Trophoblast cell (in vitro differentiated cells and primary cell): ENCODE measurements around the gene CENPA.
A peak's percentile ranks its signal among the peaks of the same experiment; 100 is the strongest.

Experiments
- DNase-seq, 2 donors: peaks; one replicate each; pipeline ENCODE4 v3.0.0-alpha.2; 2016
- H2AFZ ChIP-seq: 2 replicates; pipeline ENCODE4 v1.6.1; 2013; ENCODE audit warnings: low read length, moderate library complexity, mild to moderate bottlenecking; ENCODE audit not compliant: insufficient read depth, poor library complexity
- H2AK5ac ChIP-seq: 2 replicates; pipeline ENCODE4 v1.6.1; 2013; ENCODE audit warnings: mild to moderate bottlenecking, low read length
- H2BK120ac ChIP-seq: 2 replicates; pipeline ENCODE4 v1.6.1; 2013; ENCODE audit warnings: low read length, mild to moderate bottlenecking, moderate library complexity; ENCODE audit not compliant: insufficient read depth, poor library complexity
- H2BK12ac ChIP-seq: 2 replicates; pipeline ENCODE4 v1.6.1; 2013; ENCODE audit warnings: mild to moderate bottlenecking, low read length, moderate library complexity
- H2BK5ac ChIP-seq: 2 replicates; pipeline ENCODE4 v1.6.1; 2013; ENCODE audit warnings: low read length, low read depth, moderate library complexity, mild to moderate bottlenecking; ENCODE audit not compliant: poor library complexity
- H3K14ac ChIP-seq: 2 replicates; pipeline ENCODE4 v1.6.1; 2013; ENCODE audit warnings: mild to moderate bottlenecking, low read length
- H3K18ac ChIP-seq: 2 replicates; pipeline ENCODE4 v1.6.1; 2013; ENCODE audit warnings: mild to moderate bottlenecking, low read length
- H3K23ac ChIP-seq: 2 replicates; pipeline ENCODE4 v1.6.1; 2013; ENCODE audit warnings: low read length
- H3K27ac ChIP-seq: 2 replicates; pipeline ENCODE4 v1.5.1; 2013; ENCODE audit warnings: low read depth, mild to moderate bottlenecking, inconsistent platforms, low read length, moderate library complexity
- H3K27me3 ChIP-seq: 2 replicates; pipeline ENCODE4 v1.6.1; 2013; ENCODE audit warnings: inconsistent platforms, mild to moderate bottlenecking, low read length, moderate library complexity; ENCODE audit not compliant: insufficient read depth
- H3K36me3 ChIP-seq, 2 experiments: 1 replicate in 1 of 2; 2 replicates in 1 of 2; pipeline ENCODE4 v1.6.1; 2013; ENCODE audit warnings: low read length in 2 of 2, mild to moderate bottlenecking in 2 of 2, moderate library complexity in 1 of 2; ENCODE audit not compliant: insufficient read depth in 2 of 2, control insufficient read depth in 1 of 2
- H3K4ac ChIP-seq: 2 replicates; pipeline ENCODE4 v1.6.1; 2013; ENCODE audit warnings: low read depth, mild to moderate bottlenecking, low read length, moderate library complexity
- H3K4me1 ChIP-seq, 2 experiments: 1 replicate in 1 of 2; 2 replicates in 1 of 2; pipeline ENCODE4 v1.6.1; 2013; ENCODE audit warnings: low read length in 2 of 2, mild to moderate bottlenecking in 2 of 2, moderate library complexity in 1 of 2; ENCODE audit not compliant: insufficient read depth in 2 of 2, control insufficient read depth in 1 of 2
- H3K4me2 ChIP-seq: 2 replicates; pipeline ENCODE4 v1.6.1; 2013; ENCODE audit warnings: inconsistent platforms, mild to moderate bottlenecking, low read length, moderate library complexity
- H3K4me3 ChIP-seq: 2 replicates; pipeline ENCODE4 v1.5.1; 2013; ENCODE audit warnings: mild to moderate bottlenecking, low read depth, low read length, inconsistent platforms
- H3K79me1 ChIP-seq: one replicate; pipeline ENCODE4 v1.6.1; 2013; ENCODE audit warnings: low read length
- H3K79me2 ChIP-seq: 2 replicates; pipeline ENCODE4 v1.6.1; 2013; ENCODE audit warnings: low read length, mild to moderate bottlenecking; ENCODE audit not compliant: control insufficient read depth, insufficient read depth, poor library complexity
- H3K9ac ChIP-seq: 2 replicates; pipeline ENCODE4 v1.6.1; 2013; ENCODE audit warnings: mild to moderate bottlenecking, low read length
- H3K9me3 ChIP-seq: 2 replicates; pipeline ENCODE4 v1.6.1; 2013; ENCODE audit warnings: low read depth, mild to moderate bottlenecking, control low read depth, inconsistent platforms, low read length; ENCODE audit not compliant: insufficient read depth
- H4K12ac ChIP-seq: 2 replicates; pipeline ENCODE4 v1.6.1; 2013; ENCODE audit warnings: low read depth, mild to moderate bottlenecking, low read length, moderate library complexity
- H4K8ac ChIP-seq: 2 replicates; pipeline ENCODE4 v1.6.1; 2013; ENCODE audit warnings: low read depth, mild to moderate bottlenecking, low read length, moderate library complexity
- H4K91ac ChIP-seq: one replicate; pipeline ENCODE4 v1.6.1; 2013; ENCODE audit warnings: low read depth, mild to moderate bottlenecking, low read length, moderate library complexity
- WGBS: extraction: QIAGEN DNeasy Blood & Tissue Kit; methylation state at CpG from one replicate; pipeline ENCODE4 v1.1.7; 2013; ENCODE audit warnings: missing lambda C conversion rate; ENCODE audit not compliant: insufficient read length, insufficient coverage; ENCODE audit errors: extremely low coverage; 5-methylcytosine and 5-hydroxymethylcytosine counted together

Gene CENPA

DNA sequence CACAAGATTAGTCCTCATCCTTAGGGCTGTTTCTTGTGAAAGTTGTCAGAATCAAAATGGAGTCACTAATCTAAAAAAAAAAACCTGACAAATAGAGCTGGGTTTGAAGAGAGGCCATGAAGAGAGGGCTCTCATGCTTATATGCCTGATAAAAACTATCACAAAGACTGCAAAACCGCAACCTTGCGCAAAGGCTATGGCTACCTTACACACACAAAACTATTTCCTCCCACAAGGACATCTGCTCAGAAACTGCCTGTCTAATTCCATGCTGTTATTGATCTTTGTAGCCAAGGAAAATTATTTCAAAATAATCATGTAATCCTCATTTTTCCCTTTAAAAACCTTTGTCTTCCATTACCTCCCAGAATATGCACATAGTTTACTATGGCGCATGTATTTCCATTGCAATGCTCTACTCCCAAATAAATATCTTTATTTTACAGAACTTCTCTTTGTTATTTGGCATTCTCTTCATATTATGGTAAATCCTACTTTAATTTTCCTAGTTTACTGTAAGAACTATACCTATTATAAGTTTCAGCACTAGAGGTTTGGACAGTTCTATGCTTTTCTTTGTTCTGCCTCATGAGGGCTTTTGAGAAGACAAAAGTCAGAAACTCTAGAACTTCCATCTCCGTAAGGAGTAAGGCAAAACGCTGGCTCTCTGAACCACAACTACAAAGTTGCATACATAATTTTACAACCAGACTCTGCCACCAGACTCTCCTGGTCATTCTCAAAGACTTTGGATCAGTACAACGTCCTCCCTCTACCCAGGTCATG lies 52.5 kb downstream of the CENPA start:
- DNase-seq: peak in 1 of 2 donors; percentile 46
- Histone ChIP-seq H3K4me1 (no peaks in the 10 kb centered on the region), H3K4me3 (no peak overlapping the region), H3K27me3 (no peaks in the 10 kb centered on the region), H3K18ac (no peak overlapping the region), H3K14ac (no peak overlapping the region), H4K91ac (no peak overlapping the region), H3K9me3 (no peaks in the 10 kb centered on the region), H2BK5ac (no peak overlapping the region), H2BK12ac (no peak overlapping the region), H3K4me2 (no peak overlapping the region), H2AFZ (no peak overlapping the region), H3K27ac (no peak overlapping the region), H2BK120ac (no peak overlapping the region), H4K12ac (no peak overlapping the region), H2AK5ac (no peak overlapping the region), H3K4ac (no peak overlapping the region), H3K9ac (no peak overlapping the region), H4K8ac (no peak overlapping the region), H3K23ac (no peak overlapping the region), H3K36me3 (no peaks in the 10 kb centered on the region), H3K79me2 (no peaks in the 10 kb centered on the region), H3K79me1 (no peaks in the 10 kb centered on the region)
- no CpG with 5 or more reads among the region's 6 CpGs for WGBS

DNA sequence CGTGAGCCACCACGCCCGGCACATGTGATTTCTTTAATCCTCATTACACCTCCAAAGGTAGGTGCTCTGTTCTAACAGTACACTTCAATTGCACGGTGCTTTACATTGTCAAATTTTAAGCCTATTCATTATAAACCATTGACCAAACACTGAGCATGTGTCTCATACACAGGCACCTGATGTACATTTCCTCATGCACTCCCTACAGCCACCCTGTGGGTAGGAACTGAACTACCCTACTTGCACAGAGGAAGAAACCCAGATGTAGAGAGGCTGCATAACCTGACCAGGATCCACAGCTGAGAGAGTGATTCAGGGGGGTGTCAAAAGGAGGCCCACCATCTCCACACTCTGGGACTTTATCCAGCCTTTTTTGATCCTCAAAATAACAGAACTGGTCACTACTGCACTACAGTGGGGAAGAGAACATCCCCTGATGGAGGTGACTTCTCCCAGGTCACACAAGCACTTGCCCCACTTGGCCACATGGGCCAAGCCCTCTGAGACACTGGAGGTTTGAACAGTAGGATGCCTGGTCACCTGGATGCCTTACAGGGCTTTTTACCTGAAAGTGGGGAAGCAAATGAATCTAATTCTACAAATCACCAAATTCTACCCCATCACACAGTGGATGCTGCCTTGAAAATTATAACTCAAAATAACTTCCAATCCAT lies 55.2 kb downstream of the CENPA start:
- H3K14ac ChIP-seq: no peak overlapping the region
- H3K27ac ChIP-seq: no peak overlapping the region
- no CpG with 5 or more reads among the region's 4 CpGs for WGBS
- H4K91ac ChIP-seq: no peak overlapping the region
- no peak overlapping the region for H3K4ac ChIP-seq
- H3K23ac ChIP-seq: no peak overlapping the region
- no peak overlapping the region for H4K8ac ChIP-seq
- no peaks in the 10 kb centered on the region for H3K4me1 ChIP-seq
- H2AFZ ChIP-seq: no peak overlapping the region
- no peak overlapping the region for H3K4me3 ChIP-seq
- H3K36me3 ChIP-seq: no peaks in the 10 kb centered on the region
- H3K27me3 ChIP-seq: no peaks in the 10 kb centered on the region
- no peak for DNase-seq
- H3K79me2 ChIP-seq: no peaks in the 10 kb centered on the region
- H3K9me3 ChIP-seq: peaks cover 2% of the 10 kb centered on the region
- no peak overlapping the region for H3K18ac ChIP-seq
- H4K12ac ChIP-seq: no peak overlapping the region
- no peak overlapping the region for H2BK12ac ChIP-seq
- H2BK120ac ChIP-seq: no peak overlapping the region
- no peak overlapping the region for H3K9ac ChIP-seq
- no peak overlapping the region for H2BK5ac ChIP-seq
- no peak overlapping the region for H3K4me2 ChIP-seq
- H3K79me1 ChIP-seq: no peaks in the 10 kb centered on the region
- H2AK5ac ChIP-seq: no peak overlapping the region

DNA sequence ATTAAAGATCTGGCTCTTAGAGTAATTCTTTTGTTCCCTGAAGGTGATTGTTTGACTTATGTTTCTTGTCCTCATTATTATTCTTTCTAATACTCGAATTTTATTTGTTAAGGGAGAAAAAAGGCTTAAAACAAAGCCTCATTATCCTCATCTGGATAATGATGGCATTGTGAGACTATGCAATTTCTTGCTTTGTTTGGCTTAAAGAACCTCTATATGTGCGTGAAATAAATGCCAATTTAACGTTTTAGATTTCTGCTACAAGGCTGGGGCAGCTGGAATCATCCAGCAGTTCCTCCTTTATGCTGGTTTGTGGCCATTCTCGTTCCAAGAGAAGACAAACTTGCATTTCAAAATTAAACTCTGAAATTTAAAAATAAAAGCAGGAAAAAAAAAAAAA lies 57.2 kb downstream of the CENPA start:
- Histone ChIP-seq H3K18ac (no peak overlapping the region), H3K36me3 (no peaks in the 10 kb centered on the region), H3K79me2 (no peaks in the 10 kb centered on the region), H3K4me1 (peaks cover 3 to 6% of the 10 kb centered on the region in 2 experiments), H3K27me3 (peaks cover 15% of the 10 kb centered on the region), H2BK120ac (no peak overlapping the region), H3K4ac (no peak overlapping the region), H3K9me3 (peaks cover 2% of the 10 kb centered on the region), H4K8ac (no peak overlapping the region), H3K79me1 (no peaks in the 10 kb centered on the region), H3K4me3 (no peak overlapping the region), H3K23ac (no peak overlapping the region), H2AFZ (no peak overlapping the region), H3K4me2 (no peak overlapping the region), H3K14ac (no peak overlapping the region), H2AK5ac (no peak overlapping the region), H3K27ac (no peak overlapping the region), H2BK5ac (no peak overlapping the region), H3K9ac (no peak overlapping the region), H4K12ac (no peak overlapping the region), H4K91ac (no peak overlapping the region), H2BK12ac (no peak overlapping the region)
- no CpG with 5 or more reads among the region's 4 CpGs for WGBS
- DNase-seq: no peak
